Heart right ventricle (tissue), 16 donors: ENCODE data around the gene SLC25A1. TPM values are rescaled to one million over a fixed set of nuclear protein-coding genes. Genes with fewer than 3 reads are reported as not detected.

Experiments
- ATAC-seq, 8 donors: fragments of 200-7000 bp; cut with Tn5 transposase; one replicate each; pipeline ENCODE4 v1.9.1; 2020; ENCODE audit warnings: mild to moderate bottlenecking in 8 of 8, moderate library complexity in 8 of 8, moderate number of reproducible peaks in 1 of 8
- DNase-seq, 2 donors: peaks; one replicate each; pipeline ENCODE4 v3.0.0-alpha.2; 2020
- H3K27ac ChIP-seq, 10 donors: fragments of 200-600 bp; sonication (generic) in 2 of 10; one replicate each; pipeline versions ENCODE4 v1.5.0 to v1.8.0; 2020 to 2022; ENCODE audit warnings: mild to moderate bottlenecking in 3 of 10
- H3K27me3 ChIP-seq, 7 donors: fragments of 200-600 bp; one replicate each; pipeline ENCODE4 v1.8.0; 2021 to 2022; ENCODE audit warnings: mild to moderate bottlenecking in 2 of 7
- H3K36me3 ChIP-seq, 9 donors: fragments of 200-600 bp; sonication (generic) in 1 of 9; one replicate each; pipeline versions ENCODE4 v1.5.0 to v1.8.0; 2020 to 2022; ENCODE audit warnings: mild to moderate bottlenecking in 2 of 9
- H3K4me1 ChIP-seq, 9 donors: fragments of 200-600 bp; sonication (generic) in 1 of 9; one replicate each; pipeline versions ENCODE4 v1.5.0 to v1.8.0; 2020 to 2022; ENCODE audit warnings: mild to moderate bottlenecking in 4 of 9
- H3K4me3 ChIP-seq, 10 donors: fragments of 200-600 bp; sonication (generic) in 2 of 10; one replicate each; pipeline versions ENCODE4 v1.5.0 to v1.8.0; 2020 to 2022; ENCODE audit warnings: mild to moderate bottlenecking in 7 of 10, moderate library complexity in 2 of 10
- H3K9me3 ChIP-seq, 11 donors: fragments of 200-600 bp in 10 of 11; sonication (generic) in 2 of 11; one replicate each; pipeline versions ENCODE4 v1.5.0 to v1.8.0; 2013 to 2022; ENCODE audit warnings: mild to moderate bottlenecking in 2 of 11, control low read depth in 1 of 11, moderate library complexity in 1 of 11
- WGBS, 2 donors: extraction: QIAGEN DNeasy Blood & Tissue Kit; methylation state at CpG; one replicate each; pipeline ENCODE4 v1.1.7; 2013; ENCODE audit warnings: inconsistent platforms in 1 of 2; 5-methylcytosine and 5-hydroxymethylcytosine counted together
- intact Hi-C, 10 donors: fragments of 100-400 bp; cut with DNase I; formaldehyde crosslinking; loops; one replicate each; pipeline versions ENCODE4 v1.11.1 to v1.14.2; 2022
- polyA plus RNA-seq, 2 donors: library from polyadenylated mRNA; stranded (reverse); fragments of 200-250 nt; gene quantifications; one replicate each; pipeline ENCODE4 v1.2.3, GENCODE V29; 2013
- total RNA-seq, 10 donors: library from RNA; stranded (reverse); fragmentation: NEBNext Ultra II Directional in 3 of 10; extraction: Animal tissue kit (Norgen Biotek cat#: 25700) in 3 of 10; gene quantifications; one replicate each; pipeline versions ENCODE4 v1.2.1 to v1.2.4, GENCODE V29; 2021 to 2023
- TF ChIP-seq, protein P1 (sequence below), 9 donors: fragments of 200-600 bp; sonication (generic) in 2 of 9; IDR thresholded peaks; one replicate each; pipeline versions ENCODE4 v1.5.0 to v1.8.0; 2021 to 2022; ENCODE audit warnings: antibody characterized with exemption in 9 of 9, mild to moderate bottlenecking in 5 of 9, moderate library complexity in 1 of 9
- donor health status: Arrhythmogenic right ventricular cardiomyopathy.
- donor health status: ischemic (EF 13 %, LVEDD 7.1; RV severe dilation, severe dysfunction).
- donor health status: healthy with polysubstance abuse.
- donor health status: DM: no; HTN: yes; CAD: no.
- donor health status: DM: no; HTN: no; CAD: no.
- donor health status: ischemic (EF 25% LVEDD 6.9; RV normal size, moderate dysfunction).
- donor health status: ischemic (EF 25% LVEDD 5.7; RV mildly dilated, moderate dysfunction).
- donor health status: healthy.
- donor health status: DM: yes; HTN: yes; CAD: no.
- donor health status: Ischemic cardiomyopathy.
- donor health status: ischemic (EF 35%, LVEDD 5.7; RV mildly dilated, moderate dysfunction).
- donor health status: nonischemic (EF 11% LVEDD 7.7; RV severe dilation, severe dysfunction).
- donor health status: DM: yes; HTN: yes; CAD: no.
- donor health status: PGD.
- donor health status: ischemic (EF 29% LVEDD 5.4; RV normal size, mild dysfunction).
- donor health status: nonischemic (EF 23%, LVEDD 6.1; RV moderate dilation, normal function).

SLC25A1 gene
- total and polyA plus RNA-seq, 12 donors, result 14.8 to 31.9 (median 20.5) TPM

DNA sequence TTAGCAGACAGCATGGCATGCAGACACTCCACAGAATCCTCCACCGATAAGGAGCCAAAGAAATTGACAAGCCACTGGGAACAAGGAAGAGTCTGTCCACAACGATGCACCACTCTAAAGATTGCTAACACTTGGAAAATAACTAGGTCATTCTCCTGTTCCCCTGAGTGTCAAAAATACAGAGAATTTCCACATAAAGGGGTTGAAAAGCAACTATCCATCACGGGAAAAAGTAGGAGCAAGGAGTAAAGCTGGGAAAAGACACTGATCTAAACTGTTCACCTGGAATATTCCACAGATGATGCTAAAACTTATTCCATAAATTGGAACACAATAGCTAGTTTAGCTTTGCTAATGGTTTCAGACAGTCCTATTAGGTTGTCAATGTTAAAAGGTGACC is 47.0 kb upstream of the SLC25A1 start:
- Histone ChIP-seq H3K36me3 (peaks cover 0 to 92% (median 22%) of the 10 kb centered on the region in 9 donors), H3K27ac (no peak overlapping the region), H3K4me3 (no peak overlapping the region), H3K9me3 (no peaks in the 10 kb centered on the region), H3K4me1 (peaks cover 0 to 16% (median 4%) of the 10 kb centered on the region in 9 donors), H3K27me3 (no peaks in the 10 kb centered on the region)
- intact Hi-C loops, result loop anchor here in 1 of 10 donors (10.0 kb wide), 2 partner anchors 59 to 129 kb away; no protein-coding TSS in a partner anchor
- TF ChIP-seq, protein P1, sequence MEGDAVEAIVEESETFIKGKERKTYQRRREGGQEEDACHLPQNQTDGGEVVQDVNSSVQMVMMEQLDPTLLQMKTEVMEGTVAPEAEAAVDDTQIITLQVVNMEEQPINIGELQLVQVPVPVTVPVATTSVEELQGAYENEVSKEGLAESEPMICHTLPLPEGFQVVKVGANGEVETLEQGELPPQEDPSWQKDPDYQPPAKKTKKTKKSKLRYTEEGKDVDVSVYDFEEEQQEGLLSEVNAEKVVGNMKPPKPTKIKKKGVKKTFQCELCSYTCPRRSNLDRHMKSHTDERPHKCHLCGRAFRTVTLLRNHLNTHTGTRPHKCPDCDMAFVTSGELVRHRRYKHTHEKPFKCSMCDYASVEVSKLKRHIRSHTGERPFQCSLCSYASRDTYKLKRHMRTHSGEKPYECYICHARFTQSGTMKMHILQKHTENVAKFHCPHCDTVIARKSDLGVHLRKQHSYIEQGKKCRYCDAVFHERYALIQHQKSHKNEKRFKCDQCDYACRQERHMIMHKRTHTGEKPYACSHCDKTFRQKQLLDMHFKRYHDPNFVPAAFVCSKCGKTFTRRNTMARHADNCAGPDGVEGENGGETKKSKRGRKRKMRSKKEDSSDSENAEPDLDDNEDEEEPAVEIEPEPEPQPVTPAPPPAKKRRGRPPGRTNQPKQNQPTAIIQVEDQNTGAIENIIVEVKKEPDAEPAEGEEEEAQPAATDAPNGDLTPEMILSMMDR (IDR thresholded peaks at IDR 0.05), result no peak
- no peak for ATAC-seq
- WGBS, 2 donors, result 83 to 87% methylated on average over 3 of the region's 3 CpGs
- no peak for DNase-seq

GRCh38 chr22:19224985-19225384 is 46.4 kb upstream of the SLC25A1 start:
- DNase-seq (no peak), ATAC-seq (no peak)
- Histone ChIP-seq H3K4me1 (peaks cover 0 to 16% (median 4%) of the 10 kb centered on the region in 9 donors), H3K9me3 (no peaks in the 10 kb centered on the region), H3K36me3 (peaks cover 0 to 92% (median 22%) of the 10 kb centered on the region in 9 donors), H3K4me3 (no peak overlapping the region), H3K27ac (no peak overlapping the region), H3K27me3 (no peaks in the 10 kb centered on the region)
- TF ChIP-seq, protein P1 (IDR thresholded peaks at IDR 0.05), result no peak
- WGBS, 2 donors, result 95 to 97% methylated on average over 7 of the region's 7 CpGs
- intact Hi-C loops, result loop anchor here in 1 of 10 donors (10.0 kb wide), 2 partner anchors 60 to 130 kb away; no protein-coding TSS in a partner anchor

- intact Hi-C loops, result loop anchor here in 1 of 10 donors (10.0 kb wide), 2 partner anchors 60 to 130 kb away; no protein-coding TSS in a partner anchor
- ATAC-seq (no peak), DNase-seq (no peak)
- WGBS, 2 donors, result 95 to 96% methylated on average over 5 of the region's 5 CpGs
- no peaks in the 10 kb centered on the region for H3K9me3 ChIP-seq
- peaks cover 0 to 17% (median 4%) of the 10 kb centered on the region in 9 donors for H3K4me1 ChIP-seq
- peaks cover 0 to 93% (median 22%) of the 10 kb centered on the region in 9 donors for H3K36me3 ChIP-seq
- no peak overlapping the region for H3K4me3 ChIP-seq
- H3K27me3 ChIP-seq, result no peaks in the 10 kb centered on the region
- H3K27ac ChIP-seq, result no peak overlapping the region
- TF ChIP-seq, protein P1 (IDR thresholded peaks at IDR 0.05), result no peak
Measured at GRCh38 chr22:19224557-19224956, 46.0 kb upstream of the SLC25A1 start.

- 89 to 91% methylated on average over 6 of the region's 6 CpGs for WGBS, 2 donors
- Histone ChIP-seq H3K4me1 (peaks cover 0 to 18% (median 7%) of the 10 kb centered on the region in 9 donors), H3K9me3 (no peaks in the 10 kb centered on the region), H3K27me3 (no peaks in the 10 kb centered on the region), H3K4me3 (no peak overlapping the region), H3K27ac (no peak overlapping the region), H3K36me3 (peaks cover 0 to 89% (median 22%) of the 10 kb centered on the region in 9 donors)
- intact Hi-C loops, result loop anchor here in 1 of 10 donors (10.0 kb wide), 2 partner anchors 61 to 131 kb away; no protein-coding TSS in a partner anchor
- ATAC-seq (no peak), DNase-seq (no peak)
- TF ChIP-seq, protein P1 (IDR thresholded peaks at IDR 0.05), result no peak
Measured at GRCh38 chr22:19223617-19224016, 45.1 kb upstream of the SLC25A1 start.
